Retinal pigment epithelial cell (primary cell): Measurements from ENCODE around the gene KIAA0513.
A peak's percentile ranks its signal among the peaks of the same experiment; 100 is the strongest.

Source experiments
- DNase-seq: peaks from one replicate; pipeline ENCODE4 v3.0.0-alpha.2; 2010; ENCODE audit warnings: low read depth
- H3K4me3 ChIP-seq: 2 replicates; pipeline ENCODE4 v1.5.1; 2011; ENCODE audit warnings: mild to moderate bottlenecking, low read length, control low read depth, moderate library complexity
- TF ChIP-seq, protein P1 (sequence below): conservative IDR thresholded peaks from 2 replicates; pipeline ENCODE4 v1.5.1; 2011; ENCODE audit warnings: low read depth, low read length, control low read depth, inconsistent platforms

KIAA0513 gene

DNA sequence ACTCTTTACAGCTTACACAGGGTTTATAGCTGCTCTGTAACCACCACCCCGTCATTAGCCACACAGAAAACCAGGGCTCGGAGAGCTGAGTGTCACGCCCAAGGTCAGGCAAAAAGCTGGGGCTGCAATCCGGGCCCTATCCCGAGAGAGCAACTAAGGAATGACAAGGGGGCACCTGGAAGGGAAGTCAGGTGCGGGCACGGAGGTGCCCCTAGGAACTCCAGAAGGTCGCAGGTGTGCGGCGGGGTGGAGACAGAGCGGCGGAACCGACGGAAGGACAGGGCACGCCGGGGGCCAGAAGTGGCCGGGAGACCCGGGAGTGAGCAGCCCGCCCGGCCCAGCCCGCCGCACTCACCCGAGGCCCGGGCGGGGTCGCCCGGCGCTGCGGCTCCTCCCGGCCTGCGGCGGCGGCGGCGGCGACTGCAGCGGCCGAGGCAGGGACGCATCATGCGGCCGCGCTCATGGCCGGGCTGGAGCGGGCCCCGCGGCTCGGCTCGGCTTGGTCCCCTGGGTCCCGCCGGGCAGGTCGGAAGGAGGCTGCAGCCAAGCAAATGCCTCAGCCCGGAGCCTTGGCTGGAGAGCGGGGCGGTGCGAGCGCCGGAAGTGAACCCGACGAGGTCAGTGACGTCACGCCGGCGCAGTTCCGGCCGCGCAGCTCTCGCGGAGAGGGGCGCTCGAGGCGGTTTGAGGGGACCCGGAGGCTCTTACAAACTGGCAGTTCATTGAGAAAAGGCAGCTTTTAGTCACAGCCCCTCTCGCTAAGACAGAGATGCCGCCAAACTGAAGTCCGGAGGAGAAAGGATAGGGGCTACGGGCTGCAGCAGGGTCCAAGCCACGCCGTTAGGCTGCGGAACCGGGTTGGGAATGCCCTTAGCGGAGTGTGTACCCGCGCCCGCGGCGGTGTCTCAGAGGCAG lies 16.4 kb upstream of the KIAA0513 start, which contains the start of gene ZDHHC7:
Gene ZDHHC7, minus strand, starts transcription at position 605 of the 915 bp plus-strand sequence. CDS start 20,917 bp downstream, outside the sequence.
- peak within 1 kb of the TSS; percentile 92 for H3K4me3 ChIP-seq
- TF ChIP-seq, protein P1, sequence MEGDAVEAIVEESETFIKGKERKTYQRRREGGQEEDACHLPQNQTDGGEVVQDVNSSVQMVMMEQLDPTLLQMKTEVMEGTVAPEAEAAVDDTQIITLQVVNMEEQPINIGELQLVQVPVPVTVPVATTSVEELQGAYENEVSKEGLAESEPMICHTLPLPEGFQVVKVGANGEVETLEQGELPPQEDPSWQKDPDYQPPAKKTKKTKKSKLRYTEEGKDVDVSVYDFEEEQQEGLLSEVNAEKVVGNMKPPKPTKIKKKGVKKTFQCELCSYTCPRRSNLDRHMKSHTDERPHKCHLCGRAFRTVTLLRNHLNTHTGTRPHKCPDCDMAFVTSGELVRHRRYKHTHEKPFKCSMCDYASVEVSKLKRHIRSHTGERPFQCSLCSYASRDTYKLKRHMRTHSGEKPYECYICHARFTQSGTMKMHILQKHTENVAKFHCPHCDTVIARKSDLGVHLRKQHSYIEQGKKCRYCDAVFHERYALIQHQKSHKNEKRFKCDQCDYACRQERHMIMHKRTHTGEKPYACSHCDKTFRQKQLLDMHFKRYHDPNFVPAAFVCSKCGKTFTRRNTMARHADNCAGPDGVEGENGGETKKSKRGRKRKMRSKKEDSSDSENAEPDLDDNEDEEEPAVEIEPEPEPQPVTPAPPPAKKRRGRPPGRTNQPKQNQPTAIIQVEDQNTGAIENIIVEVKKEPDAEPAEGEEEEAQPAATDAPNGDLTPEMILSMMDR, result no peak
- DNase-seq, result no peak

DNA sequence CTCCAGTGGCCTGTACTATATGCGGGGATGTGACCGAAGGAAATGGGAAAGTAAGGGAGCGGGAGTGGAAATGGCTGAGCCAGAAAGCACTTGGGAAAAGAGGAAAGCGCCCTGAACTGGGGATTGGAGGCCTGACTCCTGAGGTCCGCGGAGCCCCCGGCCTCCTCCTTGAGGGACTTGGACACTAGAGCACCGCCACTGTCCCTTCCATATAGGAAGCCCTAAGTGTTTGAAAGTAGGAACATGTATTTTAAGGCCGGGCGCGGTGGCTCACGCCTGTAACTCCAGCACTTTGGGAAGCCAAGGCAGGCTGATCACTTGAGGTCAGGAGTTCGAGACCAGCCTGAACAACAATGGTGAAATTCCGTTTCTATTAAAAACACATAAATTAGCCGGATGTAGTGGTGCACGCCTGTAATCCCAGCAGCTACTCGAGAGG lies 15.7 kb upstream of the KIAA0513 start:
- no peak for DNase-seq
- TF ChIP-seq, protein P1, result no peak
- H3K4me3 ChIP-seq, result peak overlapping the region; percentile 92

DNA sequence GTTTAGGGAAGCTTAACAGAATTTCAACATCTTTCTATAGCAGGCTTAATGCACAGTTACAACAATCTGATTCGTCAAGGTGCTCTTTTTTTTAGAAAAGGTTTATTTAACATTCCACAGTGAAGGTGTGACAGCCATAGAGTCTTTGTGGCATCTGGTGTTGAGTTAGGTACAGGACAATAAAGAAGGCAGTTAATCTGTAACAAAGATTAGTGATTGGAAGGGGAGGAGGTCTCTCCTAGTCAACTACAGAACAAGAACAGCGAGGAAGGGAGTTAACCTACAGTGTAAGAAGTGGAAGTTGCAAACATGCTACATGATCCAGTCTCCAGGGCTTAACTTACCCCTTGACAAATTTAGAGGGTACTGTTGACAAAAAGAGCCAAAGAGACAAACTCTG lies 13.3 kb upstream of the KIAA0513 start:
- H3K4me3 ChIP-seq, result no peak overlapping the region
- no peak for DNase-seq
- TF ChIP-seq, protein P1, result no peak

DNA sequence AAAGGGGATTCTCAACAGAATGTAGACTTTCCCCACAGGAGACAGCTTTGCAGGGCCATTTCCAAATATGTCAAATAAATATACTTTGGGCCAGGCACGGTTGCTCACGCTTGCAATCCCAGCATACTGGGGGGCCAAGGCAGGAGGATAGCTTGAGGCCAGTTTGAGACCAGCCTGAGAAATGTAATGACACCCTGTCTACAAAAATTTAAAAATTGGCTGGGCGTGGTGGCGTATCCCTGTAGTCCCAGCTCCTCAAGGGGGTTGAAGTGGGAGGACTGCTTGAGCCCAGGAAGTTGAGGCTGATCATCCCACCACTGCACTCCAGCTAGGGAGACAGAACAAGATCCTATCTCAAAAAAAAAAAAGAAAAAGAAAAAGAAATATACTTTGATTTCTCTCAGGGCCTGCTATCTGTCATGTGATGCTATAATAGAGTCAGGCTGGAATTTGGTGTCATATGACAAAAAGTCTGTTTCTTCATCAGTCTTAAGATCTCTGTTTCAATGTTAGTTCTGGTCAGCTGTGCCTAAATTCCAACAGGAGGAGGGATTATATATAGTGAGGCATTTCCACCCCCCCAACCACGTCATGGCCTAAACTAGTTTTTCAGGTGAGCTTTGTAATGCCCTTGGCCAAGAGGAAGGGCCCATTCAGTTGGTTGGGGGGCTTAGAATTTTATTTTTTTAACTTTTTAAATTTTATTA lies 12.0 kb upstream of the KIAA0513 start:
- DNase-seq, result no peak
- H3K4me3 ChIP-seq, result no peak overlapping the region
- TF ChIP-seq, protein P1, result no peak

DNA sequence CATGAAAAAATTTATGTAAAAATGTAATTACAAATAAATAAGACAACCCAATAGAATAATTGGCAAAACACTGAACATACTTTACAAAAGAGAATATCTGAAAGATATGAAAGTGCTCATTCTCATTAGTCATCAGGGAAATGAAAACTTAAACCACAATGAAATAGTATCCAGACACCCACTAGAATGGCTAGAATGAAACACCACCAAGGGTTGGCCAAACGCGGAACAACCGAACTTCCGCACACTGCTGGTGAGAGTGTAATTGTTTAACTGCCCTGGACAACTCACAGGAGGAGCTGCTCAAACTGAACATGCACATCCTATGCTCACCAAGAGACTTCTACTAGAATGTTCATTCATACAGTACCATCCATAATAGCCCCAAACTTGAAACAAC lies 10.4 kb upstream of the KIAA0513 start:
- H3K4me3 ChIP-seq, result no peak overlapping the region
- TF ChIP-seq, protein P1, result no peak
- no peak for DNase-seq

DNA sequence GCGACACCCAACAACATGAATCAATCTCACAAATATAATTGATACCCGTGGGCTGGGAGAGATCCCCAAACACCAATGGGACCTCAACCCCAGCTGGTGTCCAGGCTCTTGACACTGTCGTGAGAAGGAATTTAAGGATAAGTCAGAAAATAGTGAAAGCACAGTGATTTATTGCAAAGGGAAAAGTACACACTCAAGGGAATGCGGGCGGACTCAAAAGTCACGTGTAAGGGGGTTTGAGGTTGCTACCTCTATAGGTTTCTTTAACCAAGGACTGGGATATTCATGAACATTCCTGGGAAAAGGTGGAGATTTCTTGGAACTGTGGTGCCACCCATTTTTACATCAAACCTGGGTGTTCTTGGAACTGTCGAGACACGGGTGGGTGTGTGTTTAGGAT lies 10.0 kb upstream of the KIAA0513 start:
- no peak for DNase-seq
- no peak overlapping the region for H3K4me3 ChIP-seq
- TF ChIP-seq, protein P1, result no peak
